Measurements from ENCODE around the gene NDUFV2.

DNA sequence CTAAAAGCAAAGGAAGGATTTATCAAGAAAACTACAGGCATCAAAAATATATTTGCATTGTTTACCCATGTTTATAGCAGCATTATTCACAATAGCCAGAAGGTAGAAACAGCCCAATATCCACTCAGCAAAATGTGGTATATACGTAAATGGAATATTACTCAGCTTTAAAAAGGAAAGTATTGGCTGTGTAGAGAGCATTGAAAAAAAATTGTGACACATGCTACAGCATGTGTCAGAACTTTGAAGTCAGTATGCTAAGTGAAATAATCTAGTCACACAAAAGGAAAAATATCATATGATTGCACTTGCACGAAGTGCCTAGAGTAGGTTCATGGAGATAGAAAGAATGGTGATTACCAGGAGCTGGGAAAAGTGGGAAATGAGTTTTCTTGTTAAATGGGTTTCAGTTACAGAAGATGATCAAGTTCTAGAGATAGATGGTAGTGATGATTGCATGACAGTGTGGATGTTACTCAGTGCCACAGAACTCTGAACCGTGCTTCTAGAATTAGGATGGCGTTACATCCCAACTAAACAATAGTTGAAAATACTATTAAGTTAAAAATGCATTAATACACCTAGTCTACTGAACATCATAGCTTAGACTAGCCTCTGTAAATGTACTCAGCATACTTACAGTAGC, 54.2 kb downstream of the NDUFV2 start:
- TF ChIP-seq, protein P1, sequence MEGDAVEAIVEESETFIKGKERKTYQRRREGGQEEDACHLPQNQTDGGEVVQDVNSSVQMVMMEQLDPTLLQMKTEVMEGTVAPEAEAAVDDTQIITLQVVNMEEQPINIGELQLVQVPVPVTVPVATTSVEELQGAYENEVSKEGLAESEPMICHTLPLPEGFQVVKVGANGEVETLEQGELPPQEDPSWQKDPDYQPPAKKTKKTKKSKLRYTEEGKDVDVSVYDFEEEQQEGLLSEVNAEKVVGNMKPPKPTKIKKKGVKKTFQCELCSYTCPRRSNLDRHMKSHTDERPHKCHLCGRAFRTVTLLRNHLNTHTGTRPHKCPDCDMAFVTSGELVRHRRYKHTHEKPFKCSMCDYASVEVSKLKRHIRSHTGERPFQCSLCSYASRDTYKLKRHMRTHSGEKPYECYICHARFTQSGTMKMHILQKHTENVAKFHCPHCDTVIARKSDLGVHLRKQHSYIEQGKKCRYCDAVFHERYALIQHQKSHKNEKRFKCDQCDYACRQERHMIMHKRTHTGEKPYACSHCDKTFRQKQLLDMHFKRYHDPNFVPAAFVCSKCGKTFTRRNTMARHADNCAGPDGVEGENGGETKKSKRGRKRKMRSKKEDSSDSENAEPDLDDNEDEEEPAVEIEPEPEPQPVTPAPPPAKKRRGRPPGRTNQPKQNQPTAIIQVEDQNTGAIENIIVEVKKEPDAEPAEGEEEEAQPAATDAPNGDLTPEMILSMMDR (IDR thresholded peaks at IDR 0.05), result no peak
- no peak for TF ChIP-seq POLR2A (IDR thresholded peaks at IDR 0.05)
